GM12891 (cell line): ENCODE measurements around the gene DCAF10.
"Not testable (repeated sequence)": the region's sequence is repeated elsewhere in the genome, so short reads cannot be mapped to it uniquely, and the experiment has no call there.

Source experiments
- DNase-seq: peaks from one replicate; pipeline ENCODE4 v3.0.0; 2011; ENCODE audit warnings: low spot score; ENCODE audit not compliant: insufficient read length
- FAIRE-seq: peaks from 2 replicates; lab custom pipeline; 2011; peaks lifted over from hg19 to GRCh38; lab: Jason Lieb, UNC
- PAX5 ChIP-seq: IDR thresholded peaks from 2 replicates; pipeline ENCODE4 v1.6.1; 2011; ENCODE audit warnings: low read length, moderate library complexity, mild to moderate bottlenecking; ENCODE audit not compliant: insufficient read depth, severe bottlenecking
- POLR2A ChIP-seq: IDR thresholded peaks from 2 replicates; pipeline ENCODE4 v1.6.1; 2011; ENCODE audit warnings: low read depth, low read length, control low read depth
- POLR2AphosphoS5 ChIP-seq: IDR thresholded peaks from 2 replicates; pipeline ENCODE4 v1.6.1; 2011; ENCODE audit warnings: low read depth, low read length, control low read depth
- POU2F2 ChIP-seq: IDR thresholded peaks from 2 replicates; pipeline ENCODE4 v1.6.1; 2011; ENCODE audit warnings: low read depth, mild to moderate bottlenecking, control low read depth, low read length, moderate library complexity
- SPI1 ChIP-seq: IDR thresholded peaks from 2 replicates; pipeline ENCODE4 v1.6.1; 2011; ENCODE audit warnings: low read depth, low read length, control low read depth
- TAF1 ChIP-seq: IDR thresholded peaks from 2 replicates; pipeline ENCODE4 v1.6.1; 2011; ENCODE audit warnings: low read depth, low read length, control low read depth

DCAF10 gene

DNA sequence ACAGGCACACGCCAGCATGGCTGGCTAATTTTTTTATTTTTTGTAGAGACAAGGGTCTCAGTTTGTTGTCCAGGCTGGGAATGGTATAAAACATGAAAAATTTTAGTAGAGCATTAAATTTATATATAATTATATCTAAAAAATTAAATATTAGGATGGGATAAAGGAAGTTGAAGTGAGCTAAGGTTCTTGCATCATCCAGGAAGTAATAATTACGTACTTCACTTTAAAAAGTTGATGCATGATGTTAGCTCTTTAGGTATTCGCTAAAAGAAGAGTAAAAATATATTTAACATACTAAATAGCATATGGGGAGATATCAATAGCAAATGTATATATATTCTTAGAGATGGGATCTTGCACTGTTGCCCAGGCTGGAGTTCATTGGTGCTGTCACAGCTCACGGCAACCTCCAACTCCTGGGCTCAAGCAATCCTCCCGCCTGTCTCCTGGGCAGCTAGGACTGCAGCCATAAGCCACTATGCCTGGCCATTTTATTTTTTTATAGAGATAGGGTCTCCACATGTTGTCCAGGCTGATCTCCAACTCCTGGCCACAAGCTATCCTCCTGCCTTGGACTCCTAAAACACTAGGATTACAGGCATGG is 12.3 kb downstream of the DCAF10 start:
- TF ChIP-seq POU2F2, result no peak
- no peak for TF ChIP-seq TAF1
- TF ChIP-seq POLR2A, result no peak
- no peak for TF ChIP-seq SPI1
- no peak for TF ChIP-seq POLR2AphosphoS5
- TF ChIP-seq PAX5, result no peak
- DNase-seq (no peak), FAIRE-seq (no peak)

DNA sequence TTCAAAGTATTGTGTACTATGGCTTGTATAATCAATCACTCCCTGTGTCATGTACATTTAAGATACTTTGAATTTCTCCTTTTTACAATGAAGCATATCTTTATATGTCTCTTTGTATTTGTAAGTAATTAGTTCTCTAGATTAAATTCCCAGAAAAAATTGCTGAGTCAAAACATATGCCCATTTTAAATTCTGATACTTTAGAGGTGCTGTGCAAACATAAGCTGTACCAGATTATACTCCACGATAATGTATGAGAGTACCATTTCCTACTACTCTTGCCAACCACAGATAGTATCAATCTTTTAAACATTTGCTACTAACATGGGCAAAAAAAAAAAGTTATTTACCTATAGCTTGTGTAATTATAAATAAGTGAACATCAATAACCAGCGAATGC is 18.3 kb downstream of the DCAF10 start:
- DNase-seq (no peak), FAIRE-seq (no peak)
- TF ChIP-seq PAX5 (no peak), TAF1 (no peak), SPI1 (no peak), POLR2A (no peak), POLR2AphosphoS5 (no peak), POU2F2 (no peak)

DNA sequence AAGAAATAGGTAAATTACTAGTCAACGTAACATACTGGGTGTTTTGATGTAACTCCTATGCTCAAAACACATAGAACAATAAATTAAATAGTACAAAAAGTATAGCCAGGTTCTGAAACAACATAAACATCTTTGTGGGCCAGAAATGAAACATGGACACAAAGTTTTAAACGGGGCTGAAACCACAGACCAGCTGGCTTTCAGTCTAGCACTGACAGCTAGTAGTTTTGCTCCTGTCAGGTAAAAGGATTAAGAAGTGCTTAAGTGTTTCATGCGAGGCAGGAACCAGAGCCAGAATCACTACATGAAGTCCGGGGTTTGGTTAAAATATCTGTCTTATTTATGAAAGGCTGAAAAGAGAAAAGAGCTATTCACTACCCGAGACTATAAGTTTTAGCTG is 19.5 kb downstream of the DCAF10 start:
- DNase-seq (no peak), FAIRE-seq (peak; percentile 9)
- no peak for TF ChIP-seq POU2F2
- no peak for TF ChIP-seq POLR2A
- TF ChIP-seq TAF1, result no peak
- TF ChIP-seq SPI1, result no peak
- TF ChIP-seq POLR2AphosphoS5, result no peak
- no peak for TF ChIP-seq PAX5

DNA sequence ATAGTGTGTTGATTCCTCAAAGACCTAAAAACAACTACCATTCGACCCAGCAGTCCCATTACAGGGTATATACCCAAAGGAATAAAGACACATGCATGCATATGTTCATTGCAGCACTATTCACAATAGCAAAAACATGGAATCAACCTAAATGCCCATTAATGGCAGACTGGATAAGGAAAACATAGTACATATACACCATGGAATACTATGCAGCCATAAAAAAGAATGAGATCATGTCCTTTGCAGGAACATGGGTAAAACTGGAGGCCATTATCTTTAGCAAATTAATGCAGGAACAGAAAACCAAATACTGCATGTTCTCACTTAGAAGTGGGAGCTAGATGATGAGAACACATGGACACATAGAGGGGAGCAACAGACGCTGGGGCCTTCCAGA is 24.6 kb downstream of the DCAF10 start:
- FAIRE-seq, DNase-seq: not testable (repeated sequence)

DNA sequence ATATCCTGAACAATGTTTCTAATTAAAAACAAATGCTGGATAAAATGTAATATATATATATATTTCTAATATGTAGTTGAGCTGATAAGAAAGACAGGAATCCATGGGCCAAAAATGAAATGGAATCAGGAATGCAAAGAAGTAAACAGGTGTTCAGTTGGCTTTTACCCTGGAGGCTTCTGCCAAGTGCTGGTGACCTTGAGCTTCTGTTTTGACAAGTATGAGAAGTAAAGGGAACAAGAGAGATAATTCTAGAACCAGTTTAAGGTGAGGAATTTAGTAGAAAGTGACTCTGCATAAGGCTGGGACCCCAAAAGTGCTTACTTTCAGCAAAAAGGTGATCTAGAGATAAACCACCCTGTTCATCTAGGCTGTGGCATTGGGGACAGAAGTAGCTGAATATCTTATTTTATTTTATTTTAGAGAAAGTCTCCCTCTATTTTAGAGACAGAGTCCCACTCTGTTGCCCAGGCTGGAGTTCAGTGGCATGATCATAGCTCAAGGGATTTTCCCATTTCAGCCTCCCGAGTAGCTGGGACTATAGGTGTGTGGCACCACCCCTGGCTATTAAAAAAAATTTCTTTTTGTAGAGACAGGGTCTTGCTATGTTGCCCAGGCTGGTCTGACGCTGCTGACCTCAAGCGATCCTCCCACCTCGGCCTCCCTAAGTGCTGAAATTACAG is 27.0 kb downstream of the DCAF10 start:
- peak; percentile 35 for FAIRE-seq
- TF ChIP-seq POLR2A, result no peak
- DNase-seq, result no peak

DNA sequence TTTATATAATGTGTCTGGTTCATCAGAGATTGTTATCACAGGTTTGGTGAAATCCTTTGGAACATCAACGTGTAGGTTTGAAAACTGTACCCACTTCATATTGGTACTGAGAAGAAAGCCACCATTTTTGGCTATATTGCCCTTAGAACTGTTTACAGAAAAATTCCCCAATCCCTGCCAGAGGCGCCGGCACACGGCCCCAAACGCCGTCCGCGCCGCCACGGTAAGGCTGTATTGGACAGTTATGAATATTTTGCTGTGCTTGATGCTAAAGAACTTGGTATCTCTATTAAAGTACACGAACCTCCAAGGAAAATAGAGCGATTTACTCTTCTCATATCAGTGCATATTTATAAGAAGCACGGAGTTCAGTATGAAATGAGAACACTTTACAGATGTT is 35.2 kb downstream of the DCAF10 start:
- FAIRE-seq (no peak), DNase-seq (no peak)
- TF ChIP-seq SPI1 (no peak), PAX5 (no peak), TAF1 (no peak), POLR2AphosphoS5 (no peak), POU2F2 (no peak), POLR2A (no peak)

DNA sequence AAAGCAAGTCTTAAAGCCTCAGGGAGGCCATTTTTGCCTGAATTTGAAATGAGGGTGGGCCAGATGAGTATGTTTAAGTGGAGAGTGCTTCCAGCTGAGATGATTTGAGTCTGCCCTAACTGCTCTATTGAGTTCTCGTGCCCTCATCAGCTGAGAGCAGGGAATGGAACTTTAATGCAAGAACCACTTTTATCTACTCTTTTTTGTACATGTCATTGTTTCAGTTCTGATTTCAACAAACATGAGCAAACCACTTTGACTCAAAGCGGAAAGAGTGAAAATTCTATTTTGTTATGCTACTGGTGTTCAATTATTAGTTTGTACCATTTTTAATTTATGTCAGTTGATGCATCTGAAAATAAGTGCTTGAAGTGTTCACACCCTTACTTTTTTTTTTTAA is 35.8 kb downstream of the DCAF10 start:
- FAIRE-seq (peak; percentile 84), DNase-seq (peak; percentile 32)
- TF ChIP-seq POLR2A (no peak), POU2F2 (no peak), SPI1 (0 out of 2 replicates have a peak, but pooled peaks have one; percentile 12), PAX5 (peak; percentile 34)

DNA sequence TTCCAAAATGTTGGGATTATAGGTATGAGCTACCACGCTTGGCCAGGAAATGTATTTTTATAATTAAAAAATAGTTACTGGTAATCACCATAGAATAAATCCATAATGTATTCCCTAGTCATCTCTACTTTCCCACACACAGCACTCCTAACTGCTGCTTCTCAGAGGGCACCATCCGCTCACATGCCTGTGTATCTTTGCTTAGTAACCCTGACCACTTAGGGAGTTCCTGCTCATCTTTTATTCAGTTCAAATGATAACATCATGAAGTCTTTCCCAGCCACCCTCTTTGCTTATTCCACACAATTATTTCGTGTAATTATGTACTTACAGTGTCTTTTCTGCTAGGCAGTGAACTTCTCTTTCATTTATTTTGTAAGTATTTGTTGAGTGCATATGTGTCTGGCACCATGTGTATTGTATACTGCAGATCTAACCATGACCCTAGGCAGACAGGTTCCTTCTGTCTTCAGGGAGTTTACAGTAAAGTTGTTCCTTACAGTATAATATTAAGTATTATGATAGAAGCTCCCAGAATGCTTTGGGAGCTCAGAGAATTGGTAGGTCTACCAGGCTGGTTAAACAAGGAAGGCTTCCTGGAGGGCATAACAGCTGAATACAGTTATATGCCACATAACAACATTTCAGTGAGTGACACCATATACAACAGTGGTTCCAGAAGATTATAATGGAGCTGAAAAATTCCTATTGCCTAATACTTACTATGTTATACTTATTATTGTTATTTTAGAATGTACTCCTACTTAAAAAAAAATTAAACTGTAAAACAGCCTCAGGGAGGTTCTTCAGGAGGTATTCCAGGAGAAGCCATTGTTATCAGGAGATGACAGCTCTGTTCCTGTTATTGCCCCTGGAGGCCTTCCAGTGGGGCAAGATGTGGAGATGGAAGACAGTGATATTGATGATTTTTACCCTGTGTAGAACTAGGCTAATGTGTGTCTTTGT is 39.2 kb downstream of the DCAF10 start:
- no peak for DNase-seq
- TF ChIP-seq TAF1, result no peak
- FAIRE-seq, result no peak

DNA sequence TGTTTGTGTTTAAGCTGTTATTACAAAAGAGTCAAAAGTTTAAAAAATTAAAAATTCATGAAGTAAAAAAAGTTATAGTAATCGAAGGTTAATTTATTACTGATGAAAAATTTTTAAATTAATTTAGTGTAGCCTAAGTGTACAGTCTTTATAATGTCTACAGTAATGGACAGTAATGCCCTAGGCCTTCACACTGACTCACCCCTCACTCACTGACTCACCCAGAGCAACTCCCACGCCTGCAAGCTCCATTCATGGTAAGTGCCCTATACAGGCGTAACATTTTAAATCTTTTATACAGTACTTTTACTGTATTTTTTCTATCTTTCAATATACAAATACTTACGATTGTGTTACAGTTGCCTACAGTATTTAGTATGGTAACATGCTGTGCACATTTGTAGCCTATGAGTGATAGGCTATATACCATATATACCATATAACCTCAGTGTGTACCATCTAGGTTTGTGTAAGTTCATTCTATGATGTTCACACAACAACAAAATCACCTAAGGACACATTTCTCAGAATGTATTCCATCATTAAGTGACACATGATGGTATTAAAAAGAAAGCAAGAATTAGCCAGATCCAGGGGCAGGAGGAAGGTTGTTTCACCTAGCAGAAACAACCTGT is 40.1 kb downstream of the DCAF10 start:
- no peak for DNase-seq
- peak; percentile 38 for FAIRE-seq
- no peak for TF ChIP-seq SPI1
- TF ChIP-seq POLR2AphosphoS5, result no peak
- TF ChIP-seq POU2F2, result no peak
- no peak for TF ChIP-seq POLR2A
- no peak for TF ChIP-seq TAF1
- no peak for TF ChIP-seq PAX5

DNA sequence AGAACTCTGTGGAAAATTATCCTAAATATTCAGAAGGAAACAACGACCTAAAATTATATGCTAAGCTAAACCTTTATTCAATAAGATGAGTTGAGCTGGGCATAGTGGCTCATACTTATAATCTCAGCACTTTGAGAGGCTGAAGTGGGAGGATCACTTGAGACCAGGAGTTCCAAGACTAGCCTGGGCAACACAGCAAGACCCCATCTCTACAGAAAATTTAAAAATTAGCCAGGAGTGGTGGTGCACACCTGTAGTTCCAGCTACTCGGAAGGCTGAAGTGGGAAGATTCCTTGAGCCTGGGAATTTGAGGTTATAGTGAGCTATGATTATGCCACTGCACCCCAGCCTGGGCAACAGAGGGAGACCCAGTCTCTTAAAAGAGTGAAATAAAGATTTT is 51.6 kb downstream of the DCAF10 start:
- FAIRE-seq, result no peak
- TF ChIP-seq SPI1, result no peak
- TF ChIP-seq PAX5, result no peak
- no peak for TF ChIP-seq TAF1
- no peak for TF ChIP-seq POLR2A
- TF ChIP-seq POLR2AphosphoS5, result no peak
- no peak for DNase-seq
